Ammon's horn (tissue), 1 donor: ENCODE data around the gene CBX3.
A peak's percentile ranks its signal among the peaks of the same experiment; 100 is the strongest.
"Not testable (repeated sequence)": the region's sequence is repeated elsewhere in the genome, so short reads cannot be mapped to it uniquely, and the experiment has no call there.

Experiments
- DNase-seq: peaks from one replicate; pipeline ENCODE4 v3.0.0-alpha.2; 2016; ENCODE audit warnings: low spot score

Gene CBX3

GRCh38 chr7:26188206-26188956 is 13.2 kb upstream of the CBX3 start:
- DNase-seq: no peak

GRCh38 chr7:26188957-26189541 is 12.5 kb upstream of the CBX3 start:
- no peak for DNase-seq

- no peak for DNase-seq
Observed at GRCh38 chr7:26189697-26190096, 11.8 kb upstream of the CBX3 start.

GRCh38 chr7:26190417-26190869 is 11.1 kb upstream of the CBX3 start:
- no peak for DNase-seq

GRCh38 chr7:26191233-26191973 is 10.1 kb upstream of the CBX3 start:
- no peak for DNase-seq

- DNase-seq: no peak
Observed at GRCh38 chr7:26191974-26192479, 9.5 kb upstream of the CBX3 start.

GRCh38 chr7:26192485-26193087 is 9.0 kb upstream of the CBX3 start:
- DNase-seq: no peak

- DNase-seq: no peak
Observed at GRCh38 chr7:26193432-26194207, 7.9 kb upstream of the CBX3 start.

GRCh38 chr7:26194764-26195163 is 6.8 kb upstream of the CBX3 start:
- not testable (repeated sequence) for DNase-seq

GRCh38 chr7:26195182-26195581 is 6.4 kb upstream of the CBX3 start:
- DNase-seq: no peak

GRCh38 chr7:26195867-26196657 is 5.5 kb upstream of the CBX3 start:
- no peak for DNase-seq

- no peak for DNase-seq
Observed at GRCh38 chr7:26197153-26198115, 4.1 kb upstream of the CBX3 start.

GRCh38 chr7:26198133-26198780 is 3.3 kb upstream of the CBX3 start:
- DNase-seq: no peak

GRCh38 chr7:26198781-26199169 is 2.8 kb upstream of the CBX3 start:
- no peak for DNase-seq

- DNase-seq: peak; percentile 82
Observed at GRCh38 chr7:26199301-26200037, 2.1 kb upstream of the CBX3 start.

GRCh38 chr7:26200038-26200443 is 1.5 kb upstream of the CBX3 start:
- DNase-seq: peak; percentile 68

GRCh38 chr7:26200444-26201246 is 900 bp upstream of the CBX3 start, which contains the start of gene HNRNPA2B1:
Gene HNRNPA2B1, minus strand, starts transcription at chr7:26200746. Its CDS starts 169 bp downstream, at chr7:26200577.
- peak; percentile 99 for DNase-seq
